DMS114 treated with DMSO at 0.1 percent for 48 hours (cell line): Measurements from ENCODE around the gene FES.
"Not testable (repeated sequence)": the region's sequence is repeated elsewhere in the genome, so short reads cannot be mapped to it uniquely, and the experiment has no call there.

ENCODE experiments used
- DNase-seq: peaks from one replicate; lab custom pipeline; 2025; ENCODE audit not compliant: unreplicated experiment; lab: John Stamatoyannopoulos, UW

FES gene

GRCh38 chr15:90860942-90861675 is 23.2 kb upstream of the FES start:
- no peak for DNase-seq

GRCh38 chr15:90862487-90862886 is 21.8 kb upstream of the FES start:
- no peak for DNase-seq

- DNase-seq = no peak
These were observed 21.1 kb upstream of the FES start for GRCh38 chr15:90862964-90863778.

- no peak for DNase-seq
These were observed 20.3 kb upstream of the FES start for GRCh38 chr15:90863987-90864386.

- DNase-seq = no peak
These were observed 19.8 kb upstream of the FES start for GRCh38 chr15:90864507-90864906.

- no peak for DNase-seq
These were observed 18.6 kb upstream of the FES start for GRCh38 chr15:90865702-90866101.

GRCh38 chr15:90866161-90866715 is 18.1 kb upstream of the FES start:
- no peak for DNase-seq

GRCh38 chr15:90866800-90867199 is 17.5 kb upstream of the FES start:
- DNase-seq = no peak

GRCh38 chr15:90868261-90868689 is 16.0 kb upstream of the FES start, which contains the start of gene FURIN:
Gene FURIN, plus strand, starts transcription at chr15:90868588. Its CDS starts 7,153 bp downstream, at chr15:90875741.
- no peak for DNase-seq

GRCh38 chr15:90869140-90869541 is 15.2 kb upstream of the FES start:
- no peak for DNase-seq

GRCh38 chr15:90869601-90870353 is 14.5 kb upstream of the FES start:
- no peak for DNase-seq

- DNase-seq = no peak
These were observed 13.8 kb upstream of the FES start for GRCh38 chr15:90870354-90871138.

- no peak for DNase-seq
These were observed 13.1 kb upstream of the FES start for GRCh38 chr15:90871139-90871715.

- DNase-seq = no peak
These were observed 12.4 kb upstream of the FES start for GRCh38 chr15:90871716-90872485.

- no peak for DNase-seq
These were observed 11.7 kb upstream of the FES start for GRCh38 chr15:90872486-90873184.

- no peak for DNase-seq
These were observed 10.8 kb upstream of the FES start for GRCh38 chr15:90873488-90873997.

- DNase-seq = no peak
These were observed 10.2 kb upstream of the FES start for GRCh38 chr15:90873998-90874605.

- DNase-seq = not testable (repeated sequence)
These were observed 9.3 kb upstream of the FES start for GRCh38 chr15:90874986-90875385.
